HCT116 (cell line): Measurements from ENCODE around the gene TRIM37. TPM values are rescaled to one million over a fixed set of nuclear protein-coding genes. Genes with fewer than 3 reads are reported as not detected.

Source experiments
- ATAC-seq: fragments of 200-7000 bp; cut with Tn5 transposase; 2 replicates; pipeline ENCODE4 v1.9.1; 2020; ENCODE audit warnings: mild to moderate bottlenecking, moderate library complexity
- BruUV-seq: library from RNA; stranded (reverse); fragments of 400-500 nt; replicated peaks from 2 replicates; lab custom pipeline; 2021; lab: Mats Ljungman, UMichigan
- CTCF ChIA-PET: fragments of 300-600 bp; sonication (Branson Sonifier 250); formaldehyde crosslinking; loops from one replicate; lab custom pipeline; 2021; ENCODE audit warnings: antibody characterized with exemption; lab: Charles Lee
- POLR2A ChIA-PET: fragments of 300-600, 350-600 bp; sonication (Branson Sonifier 250); formaldehyde crosslinking; loops from one replicate; lab custom pipeline; 2021; ENCODE audit warnings: antibody characterized with exemption; lab: Charles Lee
- RAD21 ChIA-PET, 2 experiments: fragments of 300-600 bp; sonication (Branson Sonifier 250); formaldehyde crosslinking; loops; one replicate each; lab custom pipeline; 2023; ENCODE audit warnings: low total read pairs in 2 of 2; ENCODE audit not compliant: uncharacterized antibody in 2 of 2, unreplicated experiment in 2 of 2, low non-redundant PET in 1 of 2; lab: Charles Lee
- DNase-seq: peaks from one replicate; pipeline ENCODE4 v3.0.0-alpha.2; 2010; ENCODE audit warnings: low read depth, low spot score
- H2AFZ ChIP-seq: fragments of 200-600 bp; shearing (Covaris generic), sonication (generic); 2 replicates; pipeline ENCODE4 v1.6.1; 2017; ENCODE audit warnings: low read depth, mixed run types, mixed read lengths, antibody characterized with exemption, low read length; ENCODE audit not compliant: poor library complexity, severe bottlenecking
- H3K27ac ChIP-seq: 2 replicates; pipeline ENCODE4 v1.5.1; 2012; ENCODE audit warnings: low read depth, low read length
- H3K27me3 ChIP-seq: fragments of 200-600 bp; sonication (generic); 2 replicates; pipeline ENCODE4 v1.6.1; 2016; ENCODE audit warnings: mixed run types, low read length, mixed read lengths; ENCODE audit not compliant: insufficient read depth
- H3K36me3 ChIP-seq, 2 experiments: fragments of 200-500 bp in 1 of 2; fragments of 200-600 bp in 1 of 2; sonication (Bioruptor generic) in 1 of 2; sonication (generic) in 1 of 2; 2 replicates each; pipeline versions ENCODE4 v1.5.1 to v1.6.1; 2014 to 2016; ENCODE audit warnings: low read length in 2 of 2, inconsistent platforms in 1 of 2, mixed read lengths in 1 of 2, mixed run types in 1 of 2; ENCODE audit not compliant: insufficient read depth in 2 of 2, control insufficient read depth in 1 of 2
- H3K4me1 ChIP-seq, 2 experiments: fragments of 200-600 bp in 1 of 2; sonication (generic) in 1 of 2; 2 replicates each; pipeline versions ENCODE4 v1.5.1 to v1.6.1; 2012 to 2017; ENCODE audit warnings: low read length in 2 of 2, inconsistent platforms in 1 of 2, mild to moderate bottlenecking in 1 of 2, mixed read lengths in 1 of 2, mixed run types in 1 of 2, moderate library complexity in 1 of 2; ENCODE audit not compliant: insufficient read depth in 2 of 2, control insufficient read depth in 1 of 2
- H3K4me2 ChIP-seq: fragments of 200-600 bp; sonication (generic); 2 replicates; pipeline ENCODE4 v1.6.1; 2017; ENCODE audit warnings: mixed run types, low read length, mixed read lengths
- H3K4me3 ChIP-seq, 2 experiments: fragments of 200-600 bp in 1 of 2; sonication (generic) in 1 of 2; replicated peaks in 1 of 2; 2 replicates each; pipeline ENCODE4 v1.5.1; 2011 to 2016; ENCODE audit warnings: low read length in 2 of 2, control low read depth in 1 of 2, low read depth in 1 of 2, mild to moderate bottlenecking in 1 of 2, mixed read lengths in 1 of 2, mixed run types in 1 of 2
- H3K79me2 ChIP-seq: fragments of 200-600 bp; sonication (generic); 2 replicates; pipeline ENCODE4 v1.6.1; 2017; ENCODE audit warnings: mild to moderate bottlenecking, mixed run types, low read length, moderate library complexity, mixed read lengths; ENCODE audit not compliant: insufficient read depth
- H3K9ac ChIP-seq: fragments of 200-600 bp; sonication (generic); 2 replicates; pipeline ENCODE4 v1.6.1; 2016; ENCODE audit warnings: low read length, mixed read lengths
- H3K9me2 ChIP-seq: fragments of 200-600 bp; sonication (generic), shearing (Covaris generic); 2 replicates; pipeline ENCODE4 v1.6.1; 2017; ENCODE audit warnings: mixed run types, mild to moderate bottlenecking, moderate library complexity; ENCODE audit not compliant: insufficient read depth
- H3K9me3 ChIP-seq, 2 experiments: fragments of 200-500 bp in 1 of 2; fragments of 200-600 bp in 1 of 2; sonication (Bioruptor generic) in 1 of 2; sonication (generic) in 1 of 2; 2 replicates each; pipeline ENCODE4 v1.6.1; 2014 to 2017; ENCODE audit warnings: low read length in 2 of 2, mixed read lengths in 2 of 2, inconsistent platforms in 1 of 2, low read depth in 1 of 2, mild to moderate bottlenecking in 1 of 2, mixed run types in 1 of 2, moderate library complexity in 1 of 2; ENCODE audit not compliant: control insufficient read depth in 1 of 2, insufficient read depth in 1 of 2
- H4K20me1 ChIP-seq: fragments of 200-600 bp; sonication (generic), shearing (Covaris generic); 2 replicates; pipeline ENCODE4 v1.6.1; 2017; ENCODE audit warnings: mixed run types, mild to moderate bottlenecking, moderate library complexity; ENCODE audit not compliant: insufficient read depth
- ATF3 ChIP-seq: IDR thresholded peaks from 2 replicates; pipeline ENCODE4 v1.6.1; 2012
- CBX3 ChIP-seq: IDR thresholded peaks from 2 replicates; pipeline ENCODE4 v1.6.1; 2012; ENCODE audit warnings: low read depth
- CTCF ChIP-seq, 3 experiments: fragments of 200-600 bp in 1 of 3; sonication (generic) in 1 of 3; IDR thresholded peaks in 2 of 3; conservative IDR thresholded peaks in 1 of 3; 2 replicates each; pipeline ENCODE4 v1.5.1; 2012 to 2017; ENCODE audit warnings: low read depth in 2 of 3, low read length in 2 of 3, antibody characterized with exemption in 1 of 3, borderline replicate concordance in 1 of 3, control low read depth in 1 of 3, mild to moderate bottlenecking in 1 of 3, mixed read lengths in 1 of 3, mixed run types in 1 of 3, moderate library complexity in 1 of 3; ENCODE audit not compliant: insufficient read depth in 1 of 3
- EGR1 ChIP-seq: IDR thresholded peaks from 2 replicates; pipeline ENCODE4 v1.6.1; 2012; ENCODE audit warnings: low read depth
- ELF1 ChIP-seq: IDR thresholded peaks from 2 replicates; pipeline ENCODE4 v1.6.1; 2012; ENCODE audit warnings: low read depth, borderline replicate concordance
- EZH2 ChIP-seq: fragments of 200-600 bp; sonication (generic); IDR thresholded peaks from 2 replicates; pipeline ENCODE4 v1.6.1; 2017; ENCODE audit warnings: antibody characterized with exemption, mixed run types
- FOSL1 ChIP-seq: IDR thresholded peaks from 2 replicates; pipeline ENCODE4 v1.6.1; 2012; ENCODE audit warnings: low read depth
- JUND ChIP-seq: IDR thresholded peaks from 2 replicates; pipeline ENCODE4 v1.6.1; 2012
- MAX ChIP-seq: IDR thresholded peaks from 2 replicates; pipeline ENCODE4 v1.6.1; 2012
- RAD21 ChIP-seq: IDR thresholded peaks from 2 replicates; pipeline ENCODE4 v1.6.1; 2012; ENCODE audit warnings: low read depth, mild to moderate bottlenecking
- REST ChIP-seq: IDR thresholded peaks from 2 replicates; pipeline ENCODE4 v1.6.1; 2012; ENCODE audit warnings: low read depth
- SIN3A ChIP-seq: IDR thresholded peaks from 2 replicates; pipeline ENCODE4 v1.6.1; 2012; ENCODE audit warnings: low read depth
- SP1 ChIP-seq: IDR thresholded peaks from 2 replicates; pipeline ENCODE4 v1.6.1; 2012; ENCODE audit warnings: low read depth
- SRF ChIP-seq: IDR thresholded peaks from 2 replicates; pipeline ENCODE4 v1.6.1; 2012; ENCODE audit warnings: low read depth
- TCF7L2 ChIP-seq: IDR thresholded peaks from 2 replicates; pipeline ENCODE4 v1.7.0; 2011; ENCODE audit warnings: borderline replicate concordance, inconsistent platforms; ENCODE audit not compliant: insufficient read depth, insufficient read length; ENCODE audit errors: extremely low read depth
- YY1 ChIP-seq: IDR thresholded peaks from 2 replicates; pipeline ENCODE4 v1.6.1; 2011; ENCODE audit warnings: low read length, low read depth, moderate library complexity, mild to moderate bottlenecking; ENCODE audit not compliant: insufficient replicate concordance; ENCODE audit errors: extremely low read depth
- ZBTB33 ChIP-seq: IDR thresholded peaks from 2 replicates; pipeline ENCODE4 v1.6.1; 2011; ENCODE audit warnings: mild to moderate bottlenecking, low read length, moderate library complexity; ENCODE audit not compliant: insufficient replicate concordance; ENCODE audit errors: extremely low read depth
- ZFX ChIP-seq: fragments of 450-650 bp; IDR thresholded peaks from 2 replicates; pipeline ENCODE4 v1.6.1; 2017
- ZNF274 ChIP-seq: fragments of 200-500 bp; sonication (Bioruptor generic); IDR thresholded peaks from 2 replicates; pipeline ENCODE4 v1.6.1; 2014; ENCODE audit warnings: mild to moderate bottlenecking, low read depth, low read length, inconsistent platforms
- intact Hi-C: fragments of 100-400 bp; cut with micrococcal nuclease; formaldehyde crosslinking; loops from 2 replicates; pipeline ENCODE4 v1.10.0; 2022
- total RNA-seq: library from RNA; stranded (reverse); gene quantifications from one replicate; pipeline ENCODE4 v1.2.1, GENCODE V29; 2021; ENCODE audit not compliant: unreplicated experiment

TRIM37 gene
- total RNA-seq, 1 experiment from 2014 or later = 55.7 TPM

- CTCF ChIA-PET = no interaction called here
- POLR2A ChIA-PET = interaction anchor here (0.6 kb wide), 1 partner anchor 585 kb away, joined by 5 read pairs; no protein-coding TSS in a partner anchor
- Histone ChIP-seq H3K4me3 (no peak overlapping the region), H3K9me2 (no peaks in the 10 kb centered on the region), H3K4me1 (no peaks in the 10 kb centered on the region), H3K27me3 (no peaks in the 10 kb centered on the region), H4K20me1 (no peaks in the 10 kb centered on the region), H3K9me3 (no peaks in the 10 kb centered on the region), H3K9ac (no peak overlapping the region), H2AFZ (no peak overlapping the region), H3K4me2 (no peak overlapping the region), H3K36me3 (peaks cover 4 to 11% of the 10 kb centered on the region in 2 experiments; a peak in 2 of 4 replicates), H3K27ac (no peak overlapping the region), H3K79me2 (no peaks in the 10 kb centered on the region)
- no peak for DNase-seq
- no peak for ATAC-seq
- intact Hi-C loops = no loop called here
- no peak for TF ChIP-seq SP1
- TF ChIP-seq FOSL1 = no peak
- no peak for TF ChIP-seq SRF
- TF ChIP-seq RAD21 = no peak
- TF ChIP-seq EZH2 = no peak
- no peak for TF ChIP-seq ZBTB33
- no peak for TF ChIP-seq TCF7L2
- TF ChIP-seq EGR1 = no peak
- no peak for TF ChIP-seq ELF1
- TF ChIP-seq REST = no peak
- TF ChIP-seq ZNF274 = no peak
- TF ChIP-seq JUND = no peak
- TF ChIP-seq MAX = no peak
- no peak for TF ChIP-seq SIN3A
- TF ChIP-seq CTCF (IDR thresholded peaks at IDR 0.05 in 2 of 3, conservative IDR thresholded peaks at IDR 0.05 in 1 of 3; ENCODE audit: borderline replicate concordance in 1 of 3, insufficient read depth in 1 of 3, low read depth in 2 of 3, low read length in 2 of 3) = no peak
- no peak for TF ChIP-seq ATF3
- no peak for TF ChIP-seq CBX3
- TF ChIP-seq YY1 = no peak
- no peak for TF ChIP-seq ZFX
- RAD21 ChIA-PET = interaction anchor here in 1 of 2 experiments (1.1 kb wide), 1 partner anchor 424 kb away, joined by 3 read pairs; no protein-coding TSS in a partner anchor
- BruUV-seq = no TSS peak
Observed at GRCh38 chr17:59011975-59012374, 94.7 kb downstream of the TRIM37 start.
